ENCODE data around the gene HBE1. TPM values are rescaled to one million over a fixed set of nuclear protein-coding genes. Genes with fewer than 3 reads are reported as not detected.

The HBE1 gene
- total RNA-seq, 1 experiment from 2014 or later, result not detected

DNA sequence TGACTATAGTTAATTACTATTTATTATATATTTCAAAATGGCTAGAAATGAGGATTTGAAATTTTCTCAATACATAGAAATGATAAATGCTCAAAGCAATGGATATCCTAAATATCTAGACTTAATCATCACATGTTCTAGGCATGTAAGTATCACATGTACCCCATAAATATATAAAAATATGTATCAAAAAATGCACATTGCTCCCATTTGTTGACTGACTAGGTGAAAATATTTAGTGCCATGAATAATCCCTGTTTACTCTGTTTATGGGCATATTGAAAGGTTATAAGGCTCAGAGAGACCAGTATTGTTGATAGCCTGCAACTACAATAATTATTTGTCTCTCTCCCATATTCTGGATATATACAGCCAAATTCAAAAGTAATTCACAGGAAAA is 3.1 kb downstream of the HBE1 start:
- no peak overlapping the region for H2BK5ac ChIP-seq (ENCODE audit: insufficient read length, low read length)
- no peak overlapping the region for H2BK20ac ChIP-seq (ENCODE audit: low read depth, low read length, poor library complexity, severe bottlenecking)
- H3K9me3 Mint-ChIP-seq, result peaks cover 0 to 2% of the 10 kb centered on the region in 2 experiments; a peak in 3 of 5 replicates
- H3K9me3 ChIP-seq (ENCODE audit: control insufficient read depth, low read depth, low read length), result no peaks in the 10 kb centered on the region
- TF ChIP-seq, protein P1, sequence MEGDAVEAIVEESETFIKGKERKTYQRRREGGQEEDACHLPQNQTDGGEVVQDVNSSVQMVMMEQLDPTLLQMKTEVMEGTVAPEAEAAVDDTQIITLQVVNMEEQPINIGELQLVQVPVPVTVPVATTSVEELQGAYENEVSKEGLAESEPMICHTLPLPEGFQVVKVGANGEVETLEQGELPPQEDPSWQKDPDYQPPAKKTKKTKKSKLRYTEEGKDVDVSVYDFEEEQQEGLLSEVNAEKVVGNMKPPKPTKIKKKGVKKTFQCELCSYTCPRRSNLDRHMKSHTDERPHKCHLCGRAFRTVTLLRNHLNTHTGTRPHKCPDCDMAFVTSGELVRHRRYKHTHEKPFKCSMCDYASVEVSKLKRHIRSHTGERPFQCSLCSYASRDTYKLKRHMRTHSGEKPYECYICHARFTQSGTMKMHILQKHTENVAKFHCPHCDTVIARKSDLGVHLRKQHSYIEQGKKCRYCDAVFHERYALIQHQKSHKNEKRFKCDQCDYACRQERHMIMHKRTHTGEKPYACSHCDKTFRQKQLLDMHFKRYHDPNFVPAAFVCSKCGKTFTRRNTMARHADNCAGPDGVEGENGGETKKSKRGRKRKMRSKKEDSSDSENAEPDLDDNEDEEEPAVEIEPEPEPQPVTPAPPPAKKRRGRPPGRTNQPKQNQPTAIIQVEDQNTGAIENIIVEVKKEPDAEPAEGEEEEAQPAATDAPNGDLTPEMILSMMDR (conservative IDR thresholded peaks at IDR 0.05), result no peak
- H3T11ph ChIP-seq (ENCODE audit: low read length), result no peak overlapping the region
- no peak overlapping the region for H3K4me3 Mint-ChIP-seq
- H3K27ac Mint-ChIP-seq, result no peak overlapping the region
- H3K14ac ChIP-seq (ENCODE audit: insufficient read depth, low read length), result no peak overlapping the region
- H3K4ac ChIP-seq (ENCODE audit: low read depth, low read length), result no peak overlapping the region
- H3K4me1 ChIP-seq (ENCODE audit: insufficient read depth, low read length), result no peaks in the 10 kb centered on the region
- no peak overlapping the region for H2BK12ac ChIP-seq (ENCODE audit: insufficient read length, low read depth, low read length)
- no peak overlapping the region for H2BK15ac ChIP-seq (ENCODE audit: low read depth, low read length)
- H2AFZ ChIP-seq (ENCODE audit: low read length), result no peak overlapping the region
- no peaks in the 10 kb centered on the region for H4K20me1 ChIP-seq (ENCODE audit: control insufficient read depth, insufficient read depth, insufficient read length)
- H3K27me3 ChIP-seq (ENCODE audit: insufficient read depth, low read length), result no peaks in the 10 kb centered on the region
- H3K23me2 ChIP-seq (ENCODE audit: insufficient read length, low read depth, low read length, poor library complexity, severe bottlenecking), result no peaks in the 10 kb centered on the region
- no peak overlapping the region for H4K91ac ChIP-seq (ENCODE audit: insufficient read length, low read depth, low read length)
- H3K27ac ChIP-seq (ENCODE audit: insufficient read length, low read depth, low read length), result no peak overlapping the region
- H2BK120ac ChIP-seq (ENCODE audit: low read depth, low read length, poor library complexity, severe bottlenecking), result no peak overlapping the region
- H3K9ac ChIP-seq (ENCODE audit: extremely low read depth, insufficient read length, low read length), result no peak overlapping the region
- no peak overlapping the region for H4K5ac ChIP-seq (ENCODE audit: insufficient read length, low read depth, low read length)
- no peaks in the 10 kb centered on the region for H3K79me2 ChIP-seq (ENCODE audit: insufficient read depth, low read length)
- no peaks in the 10 kb centered on the region for H3K79me1 ChIP-seq (ENCODE audit: insufficient read depth, low read depth, low read length, poor library complexity, severe bottlenecking)
- H3K23ac ChIP-seq (ENCODE audit: insufficient read length, low read depth, low read length), result no peak overlapping the region
- no peak overlapping the region for H3K18ac ChIP-seq (ENCODE audit: insufficient read length, low read depth, low read length)
- H2AK5ac ChIP-seq (ENCODE audit: insufficient read length, low read length), result no peak overlapping the region
- H3K4me2 ChIP-seq (ENCODE audit: insufficient read depth, insufficient read length, low read length), result no peak overlapping the region
- H3K36me3 Mint-ChIP-seq (ENCODE audit: insufficient read depth in 1 of 3, low read depth in 3 of 3), result no peaks in the 10 kb centered on the region
- no peak overlapping the region for H4K8ac ChIP-seq (replicated peaks; ENCODE audit: insufficient read length, low read depth, low read length)
- no peak overlapping the region for H3K56ac ChIP-seq (ENCODE audit: insufficient read length, low read depth, low read length)
- DNase-seq, result no peak
- peaks cover 7% of the 10 kb centered on the region for H3K27me3 Mint-ChIP-seq (ENCODE audit: low read depth)
- H3K4me1 Mint-ChIP-seq, result peaks cover 0 to 5% of the 10 kb centered on the region in 2 experiments; a peak in 2 of 4 replicates

Measured in H9 (cell line).